Measurements from ENCODE around the gene TEX11. TPM values are rescaled to one million over a fixed set of nuclear protein-coding genes. Genes with fewer than 3 reads are reported as not detected.
"Not testable (repeated sequence)": the region's sequence is repeated elsewhere in the genome, so short reads cannot be mapped to it uniquely, and the experiment has no call there.

Gene TEX11
- total RNA-seq, 1 experiment from 2014 or later = not detected

DNA sequence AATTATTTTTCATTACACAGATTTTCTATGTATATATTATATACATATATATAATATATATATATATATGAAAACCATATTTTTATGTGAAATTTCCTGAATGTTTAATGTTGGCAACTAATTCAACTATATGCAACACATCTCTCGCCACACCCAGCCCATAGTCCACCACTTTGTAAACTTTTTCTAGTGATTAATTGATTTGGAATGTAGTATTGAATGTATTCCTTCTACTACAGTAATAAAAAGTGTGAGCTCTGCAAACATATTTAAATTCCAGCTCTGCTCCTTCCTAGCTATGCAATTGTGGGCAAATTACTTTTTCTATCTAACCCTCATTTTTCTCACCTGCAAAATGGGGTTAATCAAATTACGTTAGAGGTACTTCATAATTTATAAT, 187.8 kb downstream of the TEX11 start:
- Histone ChIP-seq H3K4me1 (replicated peaks; ENCODE audit: insufficient read depth) (no peaks in the 10 kb centered on the region), H2AFZ (no peak overlapping the region), H3K9me2 (ENCODE audit: insufficient read depth) (no peaks in the 10 kb centered on the region), H3K36me3 (ENCODE audit: low read depth) (no peaks in the 10 kb centered on the region), H3K9me3 (ENCODE audit: insufficient read depth, low read depth) (no peaks in the 10 kb centered on the region), H3K4me2 (no peak overlapping the region), H3F3A (ENCODE audit: insufficient read depth, low read depth) (no peaks in the 10 kb centered on the region), H3K27me3 (ENCODE audit: insufficient read depth, low read depth) (no peaks in the 10 kb centered on the region), H3K27ac (no peak overlapping the region), H3K79me2 (ENCODE audit: low read depth) (no peaks in the 10 kb centered on the region), H4K20me1 (ENCODE audit: insufficient read depth) (no peaks in the 10 kb centered on the region), H3K4me3 (no peak overlapping the region)
- TF ChIP-seq EZH2 (IDR thresholded peaks at IDR 0.05; ENCODE audit: low read depth) = no peak
- no peak for DNase-seq
- intact Hi-C loops (cut with micrococcal nuclease; ENCODE audit: unreplicated experiment) = no loop called here
- BruUV-seq (replicated peaks) = no TSS peak
- CTCF ChIA-PET = no interaction called here
- POLR2A ChIA-PET (ENCODE audit: unreplicated experiment) = no interaction called here

DNA sequence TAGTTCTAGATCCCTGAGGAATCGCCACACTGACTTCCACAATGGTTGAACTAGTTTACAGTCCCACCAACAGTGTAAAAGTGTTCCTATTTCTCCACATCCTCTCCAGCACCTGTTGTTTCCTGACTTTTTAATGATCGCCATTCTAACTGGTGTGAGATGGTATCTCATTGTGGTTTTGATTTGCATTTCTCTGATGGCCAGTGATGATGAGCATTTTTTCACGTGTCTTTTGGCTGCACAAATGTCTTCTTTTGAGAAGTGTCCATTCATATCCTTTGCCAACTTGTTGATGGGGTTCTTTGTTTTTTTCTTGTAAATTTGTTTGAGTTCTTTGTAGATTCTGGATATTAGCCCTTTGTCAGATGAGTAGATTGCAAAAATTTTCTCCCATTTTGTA, 197.2 kb downstream of the TEX11 start:
- H3K36me3 ChIP-seq (ENCODE audit: low read depth); intact Hi-C loops (cut with micrococcal nuclease; ENCODE audit: unreplicated experiment); H3K79me2 ChIP-seq (ENCODE audit: low read depth); H4K20me1 ChIP-seq (ENCODE audit: insufficient read depth); H3K4me3 ChIP-seq; H3K27ac ChIP-seq; POLR2A ChIA-PET (ENCODE audit: unreplicated experiment); H3K4me2 ChIP-seq; H3K27me3 ChIP-seq (ENCODE audit: insufficient read depth, low read depth); H2AFZ ChIP-seq; CTCF ChIA-PET; H3K4me1 ChIP-seq (replicated peaks; ENCODE audit: insufficient read depth); H3K9me3 ChIP-seq (ENCODE audit: insufficient read depth, low read depth); DNase-seq; H3F3A ChIP-seq (ENCODE audit: insufficient read depth, low read depth); BruUV-seq (replicated peaks); H3K9me2 ChIP-seq (ENCODE audit: insufficient read depth): not testable (repeated sequence)

DNA sequence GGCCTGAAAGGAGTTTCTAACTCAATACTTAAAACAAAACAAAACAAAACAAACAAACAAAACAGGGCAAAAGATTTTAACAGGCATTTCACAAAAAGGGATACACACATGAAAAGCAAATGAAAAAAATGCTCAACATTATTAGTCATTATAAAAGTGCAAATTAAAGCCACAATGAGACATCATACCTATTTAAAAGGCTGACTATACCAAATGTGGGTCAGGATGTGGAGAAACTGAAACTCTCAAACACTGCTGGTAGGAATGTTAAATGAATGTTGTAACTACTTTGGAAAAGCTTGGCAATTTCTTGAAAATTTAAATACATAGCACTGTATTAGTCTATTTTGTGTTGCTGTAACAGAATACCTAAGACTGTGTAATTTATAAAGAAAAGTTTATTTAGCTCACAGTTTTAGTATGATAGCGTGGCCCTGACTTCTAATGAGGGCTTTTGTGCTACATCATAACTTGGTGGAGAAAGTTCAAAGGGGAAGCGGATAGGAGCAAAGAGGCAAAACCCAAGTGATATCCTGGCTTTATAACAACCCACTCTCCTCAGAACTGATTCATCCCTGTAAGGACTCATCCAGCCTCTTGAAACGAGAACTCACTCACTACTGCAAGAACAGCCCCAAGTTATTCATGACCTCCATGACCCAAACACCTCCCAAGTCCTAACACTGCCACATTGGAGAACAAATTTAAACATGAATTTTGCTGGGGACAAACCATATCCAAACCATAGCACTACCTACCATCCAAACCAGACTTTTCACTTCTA, 214.0 kb downstream of the TEX11 start:
- H3K4me1 ChIP-seq (replicated peaks; ENCODE audit: insufficient read depth) = no peaks in the 10 kb centered on the region
- H3K36me3 ChIP-seq (ENCODE audit: low read depth) = no peaks in the 10 kb centered on the region
- no peak overlapping the region for H3K27ac ChIP-seq
- H4K20me1 ChIP-seq (ENCODE audit: insufficient read depth) = no peaks in the 10 kb centered on the region
- no peaks in the 10 kb centered on the region for H3K9me2 ChIP-seq (ENCODE audit: insufficient read depth)
- no peaks in the 10 kb centered on the region for H3F3A ChIP-seq (ENCODE audit: insufficient read depth, low read depth)
- BruUV-seq (replicated peaks) = no TSS peak
- DNase-seq = no peak
- ChIA-PET POLR2A (ENCODE audit: unreplicated experiment) (no interaction called here), CTCF (no interaction called here)
- intact Hi-C loops (cut with micrococcal nuclease; ENCODE audit: unreplicated experiment) = no loop called here
- no peak overlapping the region for H3K4me2 ChIP-seq
- H3K9me3 ChIP-seq (ENCODE audit: insufficient read depth, low read depth) = no peaks in the 10 kb centered on the region
- no peak overlapping the region for H3K4me3 ChIP-seq
- H2AFZ ChIP-seq = no peak overlapping the region
- H3K79me2 ChIP-seq (ENCODE audit: low read depth) = no peaks in the 10 kb centered on the region
- TF ChIP-seq EZH2 (IDR thresholded peaks at IDR 0.05; ENCODE audit: low read depth) = no peak
- TF ChIP-seq, protein P1, sequence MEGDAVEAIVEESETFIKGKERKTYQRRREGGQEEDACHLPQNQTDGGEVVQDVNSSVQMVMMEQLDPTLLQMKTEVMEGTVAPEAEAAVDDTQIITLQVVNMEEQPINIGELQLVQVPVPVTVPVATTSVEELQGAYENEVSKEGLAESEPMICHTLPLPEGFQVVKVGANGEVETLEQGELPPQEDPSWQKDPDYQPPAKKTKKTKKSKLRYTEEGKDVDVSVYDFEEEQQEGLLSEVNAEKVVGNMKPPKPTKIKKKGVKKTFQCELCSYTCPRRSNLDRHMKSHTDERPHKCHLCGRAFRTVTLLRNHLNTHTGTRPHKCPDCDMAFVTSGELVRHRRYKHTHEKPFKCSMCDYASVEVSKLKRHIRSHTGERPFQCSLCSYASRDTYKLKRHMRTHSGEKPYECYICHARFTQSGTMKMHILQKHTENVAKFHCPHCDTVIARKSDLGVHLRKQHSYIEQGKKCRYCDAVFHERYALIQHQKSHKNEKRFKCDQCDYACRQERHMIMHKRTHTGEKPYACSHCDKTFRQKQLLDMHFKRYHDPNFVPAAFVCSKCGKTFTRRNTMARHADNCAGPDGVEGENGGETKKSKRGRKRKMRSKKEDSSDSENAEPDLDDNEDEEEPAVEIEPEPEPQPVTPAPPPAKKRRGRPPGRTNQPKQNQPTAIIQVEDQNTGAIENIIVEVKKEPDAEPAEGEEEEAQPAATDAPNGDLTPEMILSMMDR (conservative IDR thresholded peaks at IDR 0.05) = no peak
- no peaks in the 10 kb centered on the region for H3K27me3 ChIP-seq (ENCODE audit: insufficient read depth, low read depth)

DNA sequence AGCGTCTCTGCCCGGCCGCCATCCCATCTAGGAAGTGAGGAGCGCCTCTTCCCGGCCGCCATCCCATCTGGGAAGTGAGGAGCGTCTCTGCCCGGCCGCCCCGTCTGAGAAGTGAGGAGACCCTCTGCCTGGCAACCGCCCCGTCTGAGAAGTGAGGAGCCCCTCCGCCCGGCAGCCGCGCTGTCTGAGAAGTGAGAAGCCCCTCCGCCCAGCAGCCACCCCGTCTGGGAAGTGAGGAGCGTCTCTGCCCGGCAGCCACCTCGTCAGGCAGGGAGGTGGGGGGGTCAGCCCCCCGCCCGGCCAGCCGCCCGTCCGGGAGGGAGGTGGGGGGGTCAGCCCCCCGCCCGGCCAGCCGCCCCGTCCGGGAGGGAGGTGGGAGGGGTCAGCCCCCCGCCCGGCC, 229.1 kb downstream of the TEX11 start:
- POLR2A ChIA-PET (ENCODE audit: unreplicated experiment); H3K4me1 ChIP-seq (replicated peaks; ENCODE audit: insufficient read depth); H3K4me3 ChIP-seq; intact Hi-C loops (cut with micrococcal nuclease; ENCODE audit: unreplicated experiment); BruUV-seq (replicated peaks); H3K36me3 ChIP-seq (ENCODE audit: low read depth); H3K9me2 ChIP-seq (ENCODE audit: insufficient read depth); H3K9me3 ChIP-seq (ENCODE audit: insufficient read depth, low read depth); H3F3A ChIP-seq (ENCODE audit: insufficient read depth, low read depth); H2AFZ ChIP-seq; H3K4me2 ChIP-seq; H3K79me2 ChIP-seq (ENCODE audit: low read depth); DNase-seq; H3K27me3 ChIP-seq (ENCODE audit: insufficient read depth, low read depth); H4K20me1 ChIP-seq (ENCODE audit: insufficient read depth); CTCF ChIA-PET; H3K27ac ChIP-seq: not testable (repeated sequence)
